Keratinocyte (primary cell): ENCODE results near the gene PCK2. TPM values are rescaled to one million over a fixed set of nuclear protein-coding genes. Genes with fewer than 3 reads are reported as not detected.

Experiments
- DNase-seq: peaks from one replicate; pipeline ENCODE4 v3.0.0-alpha.2; 2011; ENCODE audit warnings: low read depth, missing footprints, low spot score
- FAIRE-seq: peaks from 2 replicates; lab custom pipeline; 2011; peaks lifted over from hg19 to GRCh38; lab: Jason Lieb, UNC
- H2AFZ ChIP-seq: 2 replicates; pipeline ENCODE4 v1.6.0; 2012; ENCODE audit warnings: low read length, control low read depth, inconsistent platforms; ENCODE audit not compliant: control insufficient read depth
- H3K27ac ChIP-seq: 2 replicates; pipeline ENCODE4 v1.5.1; 2011; ENCODE audit warnings: low read length; ENCODE audit not compliant: control insufficient read depth, insufficient read depth
- H3K27me3 ChIP-seq: 3 replicates; pipeline ENCODE4 v1.6.0; 2011; ENCODE audit warnings: low read length; ENCODE audit not compliant: control insufficient read depth, insufficient read depth; ENCODE audit errors: extremely low read depth
- H3K36me3 ChIP-seq, 2 experiments: 2 replicates in 1 of 2; 3 replicates in 1 of 2; pipeline ENCODE4 v1.5.1; 2011; ENCODE audit warnings: low read length in 2 of 2, mild to moderate bottlenecking in 1 of 2; ENCODE audit not compliant: control insufficient read depth in 2 of 2, insufficient read depth in 2 of 2; ENCODE audit errors: extremely low read depth in 1 of 2
- H3K4me1 ChIP-seq: 3 replicates; pipeline ENCODE4 v1.5.1; 2011; ENCODE audit warnings: low read length; ENCODE audit not compliant: control insufficient read depth, insufficient read depth; ENCODE audit errors: extremely low read depth
- H3K4me2 ChIP-seq: 3 replicates; pipeline ENCODE4 v1.6.0; 2011; ENCODE audit warnings: low read depth, low read length; ENCODE audit not compliant: control insufficient read depth, insufficient read depth; ENCODE audit errors: extremely low read depth
- H3K4me3 ChIP-seq, 3 experiments: fragments of 200-600 bp in 1 of 3; sonication (generic) in 1 of 3; 2 replicates in 2 of 3; 3 replicates in 1 of 3; pipeline ENCODE4 v1.5.1; 2011 to 2016; ENCODE audit warnings: low read length in 3 of 3, mild to moderate bottlenecking in 3 of 3, control low read depth in 2 of 3, inconsistent platforms in 1 of 3, low read depth in 1 of 3, mixed read lengths in 1 of 3, mixed run types in 1 of 3, moderate library complexity in 1 of 3; ENCODE audit not compliant: control insufficient read depth in 2 of 3, insufficient read depth in 2 of 3; ENCODE audit errors: extremely low read depth in 1 of 3
- H3K79me2 ChIP-seq: 2 replicates; pipeline ENCODE4 v1.6.0; 2012; ENCODE audit warnings: low read length; ENCODE audit not compliant: control insufficient read depth, insufficient read depth
- H3K9ac ChIP-seq: 3 replicates; pipeline ENCODE4 v1.6.0; 2011; ENCODE audit warnings: low read length; ENCODE audit not compliant: control insufficient read depth, insufficient read depth; ENCODE audit errors: extremely low read depth
- H3K9me1 ChIP-seq: 3 replicates; pipeline ENCODE4 v1.6.0; 2011; ENCODE audit warnings: low read length; ENCODE audit not compliant: control insufficient read depth, insufficient read depth; ENCODE audit errors: extremely low read depth
- H3K9me3 ChIP-seq: 2 replicates; pipeline ENCODE4 v1.5.1; 2012; ENCODE audit warnings: low read depth, low read length; ENCODE audit not compliant: control insufficient read depth
- H4K20me1 ChIP-seq: 3 replicates; pipeline ENCODE4 v1.6.0; 2011; ENCODE audit warnings: low read length; ENCODE audit not compliant: control insufficient read depth, insufficient read depth; ENCODE audit errors: extremely low read depth
- EZH2 ChIP-seq: IDR thresholded peaks from one replicate; pipeline ENCODE4 v1.6.1; 2012; ENCODE audit warnings: inconsistent platforms, mild to moderate bottlenecking, low read length, moderate library complexity
- dilution Hi-C: fragments of 300-500 bp; cut with MboI; formaldehyde crosslinking; loops from one replicate; pipeline ENCODE4 v1.7.0; 2020; ENCODE audit warnings: low sequenced_read_pairs; ENCODE audit not compliant: extremely low pct_ligation_motif_present
- polyA plus RNA-seq, 5 experiments: library from polyadenylated mRNA; depleted of rRNA in 3 of 5; stranded (reverse) in 3 of 5; stranded (forward) in 1 of 5; unstranded in 1 of 5; fragments of >200 nt; gene quantifications; 1 replicate in 1 of 5; 2 replicates in 3 of 5; 3 replicates in 1 of 5; pipeline versions ENCODE4 v1.2.1 to v1.2.3, GENCODE V29; 2011 to 2012; ENCODE audit warnings: missing spikeins in 2 of 5, low read depth in 1 of 5, low replicate concordance in 1 of 5
- TF ChIP-seq, protein P1 (sequence below), 3 experiments: IDR thresholded peaks in 1 of 3; conservative IDR thresholded peaks in 1 of 3; optimal IDR thresholded peaks in 1 of 3; 2 replicates in 2 of 3; 3 replicates in 1 of 3; pipeline versions ENCODE3 to v1.5.1; 2011; ENCODE audit warnings: low read length in 3 of 3, mild to moderate bottlenecking in 3 of 3, moderate library complexity in 2 of 3, control low read depth in 1 of 3, inconsistent platforms in 1 of 3; ENCODE audit not compliant: insufficient read depth in 2 of 3; ENCODE audit errors: extremely low read depth in 1 of 3

The PCK2 gene
- polyA plus RNA-seq, 1 donor (not counting 4 experiments of a cell fraction or from before 2014, with no cell fraction given): 16.6 TPM

DNA sequence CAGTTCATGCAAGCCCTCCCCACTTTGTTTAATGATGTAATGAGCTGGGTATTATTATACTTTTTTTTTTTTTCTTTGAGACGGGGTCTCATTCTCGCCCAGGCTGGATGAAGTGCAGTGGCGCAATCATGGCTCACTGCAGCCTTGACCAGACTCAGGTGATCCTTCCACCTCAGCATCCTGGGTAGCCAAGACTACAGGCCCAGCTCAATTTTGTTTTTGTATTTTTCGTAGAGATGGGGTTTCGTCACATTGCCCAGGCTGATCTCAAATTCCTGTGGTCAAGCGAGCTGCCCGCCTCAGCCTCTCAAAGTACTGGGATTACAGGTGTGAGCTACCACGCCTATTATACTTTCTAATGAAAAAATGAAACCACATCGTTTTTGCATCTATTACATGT is 15.9 kb downstream of the PCK2 start:
- Histone ChIP-seq H3K4me2 (no peak overlapping the region), H3K9me3 (no peaks in the 10 kb centered on the region), H3K4me3 (no peak overlapping the region), H3K27ac (no peak overlapping the region), H3K36me3 (no peaks in the 10 kb centered on the region), H3K9me1 (no peaks in the 10 kb centered on the region), H3K79me2 (no peaks in the 10 kb centered on the region), H3K27me3 (no peaks in the 10 kb centered on the region), H3K4me1 (peaks cover 17% of the 10 kb centered on the region), H4K20me1 (no peaks in the 10 kb centered on the region), H3K9ac (no peak overlapping the region), H2AFZ (no peak overlapping the region)
- TF ChIP-seq EZH2: no peak
- TF ChIP-seq, protein P1, sequence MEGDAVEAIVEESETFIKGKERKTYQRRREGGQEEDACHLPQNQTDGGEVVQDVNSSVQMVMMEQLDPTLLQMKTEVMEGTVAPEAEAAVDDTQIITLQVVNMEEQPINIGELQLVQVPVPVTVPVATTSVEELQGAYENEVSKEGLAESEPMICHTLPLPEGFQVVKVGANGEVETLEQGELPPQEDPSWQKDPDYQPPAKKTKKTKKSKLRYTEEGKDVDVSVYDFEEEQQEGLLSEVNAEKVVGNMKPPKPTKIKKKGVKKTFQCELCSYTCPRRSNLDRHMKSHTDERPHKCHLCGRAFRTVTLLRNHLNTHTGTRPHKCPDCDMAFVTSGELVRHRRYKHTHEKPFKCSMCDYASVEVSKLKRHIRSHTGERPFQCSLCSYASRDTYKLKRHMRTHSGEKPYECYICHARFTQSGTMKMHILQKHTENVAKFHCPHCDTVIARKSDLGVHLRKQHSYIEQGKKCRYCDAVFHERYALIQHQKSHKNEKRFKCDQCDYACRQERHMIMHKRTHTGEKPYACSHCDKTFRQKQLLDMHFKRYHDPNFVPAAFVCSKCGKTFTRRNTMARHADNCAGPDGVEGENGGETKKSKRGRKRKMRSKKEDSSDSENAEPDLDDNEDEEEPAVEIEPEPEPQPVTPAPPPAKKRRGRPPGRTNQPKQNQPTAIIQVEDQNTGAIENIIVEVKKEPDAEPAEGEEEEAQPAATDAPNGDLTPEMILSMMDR (optimal IDR thresholded peaks at IDR 0.05 in 1 of 3, IDR thresholded peaks at IDR 0.05 in 1 of 3, conservative IDR thresholded peaks at IDR 0.05 in 1 of 3; ENCODE audit: extremely low read depth in 1 of 3, insufficient read depth in 2 of 3, low read length in 3 of 3): no peak
- dilution Hi-C loops: no loop called here
- FAIRE-seq (no peak), DNase-seq (no peak)

DNA sequence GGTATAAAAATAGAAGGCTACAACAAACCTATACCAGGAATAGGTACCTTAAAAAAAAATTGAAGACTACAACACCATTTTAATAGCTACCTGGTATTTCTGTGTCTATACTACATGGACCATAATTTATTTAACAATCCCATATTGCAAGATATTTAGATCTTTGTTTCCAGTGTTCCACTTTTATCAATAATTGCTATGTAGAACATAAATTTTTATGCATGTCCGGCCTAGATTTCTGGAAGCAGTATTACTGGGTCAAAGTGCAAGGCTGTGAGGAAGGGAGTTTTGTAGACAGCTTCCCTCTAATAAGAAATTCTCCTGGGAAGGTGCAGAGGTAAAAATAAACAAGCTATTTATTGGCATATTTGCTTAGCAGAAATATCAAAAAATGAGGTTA is 16.4 kb downstream of the PCK2 start:
- Histone ChIP-seq H3K27me3 (no peaks in the 10 kb centered on the region), H4K20me1 (no peaks in the 10 kb centered on the region), H3K27ac (no peak overlapping the region), H2AFZ (no peak overlapping the region), H3K36me3 (no peaks in the 10 kb centered on the region), H3K9me3 (no peaks in the 10 kb centered on the region), H3K4me3 (no peak overlapping the region), H3K9ac (no peak overlapping the region), H3K4me1 (peaks cover 19% of the 10 kb centered on the region), H3K4me2 (no peak overlapping the region), H3K9me1 (no peaks in the 10 kb centered on the region), H3K79me2 (no peaks in the 10 kb centered on the region)
- DNase-seq (no peak), FAIRE-seq (no peak)
- dilution Hi-C loops: no loop called here
- no peak for TF ChIP-seq EZH2
- TF ChIP-seq, protein P1 (optimal IDR thresholded peaks at IDR 0.05 in 1 of 3, IDR thresholded peaks at IDR 0.05 in 1 of 3, conservative IDR thresholded peaks at IDR 0.05 in 1 of 3; ENCODE audit: extremely low read depth in 1 of 3, insufficient read depth in 2 of 3, low read length in 3 of 3): no peak
